Measurements from ENCODE around the gene EFNA3.

The EFNA3 gene

DNA sequence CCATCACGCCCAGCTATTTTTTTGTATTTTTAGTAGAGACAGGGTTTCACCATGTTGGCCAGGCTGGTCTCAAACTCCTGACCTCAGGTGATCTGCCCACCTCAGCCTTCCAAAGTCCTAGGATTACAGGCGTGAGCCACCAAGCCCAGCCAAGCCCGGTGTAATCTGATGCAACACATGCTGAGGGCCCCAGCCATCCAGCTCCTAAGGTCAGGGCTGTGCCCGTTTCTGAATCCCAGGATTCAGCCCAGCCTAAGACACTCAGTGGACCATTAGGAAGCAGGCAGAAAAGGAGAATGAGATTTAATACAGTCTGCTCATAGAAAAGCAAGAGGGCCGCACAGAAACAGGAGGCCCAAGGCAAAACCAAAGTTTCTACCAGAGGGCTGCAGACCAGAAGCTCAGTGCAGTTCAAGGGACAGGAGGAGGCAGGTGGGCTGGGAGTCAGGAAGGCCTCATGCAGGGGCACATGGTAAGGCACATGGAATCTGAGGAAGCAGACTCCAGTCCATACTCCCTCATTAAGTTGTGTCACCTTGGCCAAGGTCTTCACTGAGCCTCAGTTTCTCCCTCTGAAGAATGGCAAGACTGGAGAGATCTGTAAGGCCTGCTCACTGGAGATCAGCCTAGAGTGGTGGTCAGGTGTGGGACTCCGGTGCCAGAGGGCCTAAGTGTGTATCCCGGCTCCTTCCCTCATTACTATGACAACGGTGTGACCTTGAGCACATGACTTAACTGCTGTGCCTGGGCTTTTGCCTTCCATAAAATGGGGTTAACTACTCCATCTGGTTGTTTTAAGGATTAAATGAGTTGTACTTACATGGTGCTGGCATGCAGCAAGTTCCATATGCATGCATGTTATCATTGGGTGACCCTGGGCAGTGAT lies 29.9 kb upstream of the EFNA3 start:
- FAIRE-seq: no peak
- DNase-seq (ENCODE audit: insufficient read length, low spot score): no peak

GRCh38 chr1:155049651-155050559 lies 28.7 kb upstream of the EFNA3 start:
- DNase-seq (ENCODE audit: insufficient read length, low spot score): no peak
- FAIRE-seq: no peak

DNA sequence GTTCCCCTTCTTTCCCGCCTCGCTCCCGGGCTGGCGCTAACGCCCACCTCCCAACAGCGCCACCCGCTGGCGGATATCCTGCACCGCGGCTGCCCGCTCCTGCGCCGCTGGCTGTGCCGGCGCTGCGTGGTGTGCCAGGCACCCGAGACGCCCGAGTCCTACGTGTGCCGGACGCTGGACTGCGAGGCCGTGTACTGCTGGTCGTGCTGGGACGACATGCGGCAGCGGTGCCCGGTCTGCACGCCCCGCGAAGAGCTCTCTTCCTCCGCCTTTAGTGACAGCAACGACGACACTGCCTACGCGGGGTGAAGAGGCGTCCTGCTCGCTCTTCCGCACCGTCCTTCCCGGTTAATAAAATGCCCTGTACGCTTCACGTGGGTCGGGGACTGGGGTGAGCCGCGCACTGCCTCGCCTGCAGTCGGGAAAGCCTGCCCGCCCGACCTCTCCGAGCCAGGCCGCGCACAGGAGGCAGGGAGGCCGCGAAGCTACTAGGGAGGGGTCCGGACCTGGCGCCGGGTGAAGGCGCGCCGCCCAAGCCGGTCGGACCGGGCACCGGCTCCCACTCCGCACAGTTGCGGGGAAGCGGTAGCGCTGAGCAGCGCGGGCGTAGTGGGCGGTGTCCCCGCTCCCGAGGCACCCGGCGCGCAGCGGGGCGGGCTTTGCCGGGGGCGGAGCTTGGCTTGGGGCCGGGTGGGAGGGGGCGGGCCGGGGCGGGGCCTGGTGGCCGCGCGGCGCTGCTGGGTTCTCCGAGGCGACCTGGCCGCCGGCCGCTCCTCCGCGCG lies 27.9 kb upstream of the EFNA3 start, which contains the start of gene ADAM15:
TSS of gene ADAM15 (plus strand) at position 757 of the 782 bp plus-strand sequence. CDS start 71 bp downstream, outside the sequence.
- FAIRE-seq (peak; percentile 39), DNase-seq (ENCODE audit: insufficient read length, low spot score) (peak; percentile 98)

GRCh38 chr1:155051342-155051776 lies 27.3 kb upstream of the EFNA3 start:
- no peak for DNase-seq (ENCODE audit: insufficient read length, low spot score)
- no peak for FAIRE-seq

- DNase-seq (ENCODE audit: insufficient read length, low spot score) (peak; percentile 44), FAIRE-seq (no peak)
These were observed 26.7 kb upstream of the EFNA3 start for GRCh38 chr1:155051777-155052398.

- FAIRE-seq: no peak
- DNase-seq (ENCODE audit: insufficient read length, low spot score): peak; percentile 48
These were observed 25.9 kb upstream of the EFNA3 start for GRCh38 chr1:155052439-155053395.

- no peak for FAIRE-seq
These were observed 25.0 kb upstream of the EFNA3 start for GRCh38 chr1:155053531-155054105.

DNA sequence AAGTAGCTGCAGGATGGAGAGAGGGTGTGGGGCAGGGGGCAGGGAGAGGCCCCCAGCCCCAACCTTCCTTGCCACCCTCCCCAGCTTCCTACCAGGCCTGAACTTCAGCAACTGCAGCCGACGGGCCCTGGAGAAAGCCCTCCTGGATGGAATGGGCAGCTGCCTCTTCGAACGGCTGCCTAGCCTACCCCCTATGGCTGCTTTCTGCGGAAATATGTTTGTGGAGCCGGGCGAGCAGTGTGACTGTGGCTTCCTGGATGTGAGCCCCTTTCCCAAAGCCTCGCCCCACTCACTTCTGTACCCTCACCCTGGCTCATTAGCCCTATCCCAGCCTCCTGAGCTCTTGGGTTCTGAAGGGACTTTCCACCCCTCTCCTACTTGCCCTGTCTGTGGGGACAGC lies 21.5 kb upstream of the EFNA3 start:
- FAIRE-seq: no peak
- no peak for DNase-seq (ENCODE audit: insufficient read length, low spot score)

More at GRCh38 chr1:155053531-155054105, 25.0 kb upstream of the EFNA3 start:
- no peak for DNase-seq (ENCODE audit: insufficient read length, low spot score)

GRCh38 chr1:155057788-155058211 lies 20.8 kb upstream of the EFNA3 start:
- no peak for DNase-seq (ENCODE audit: insufficient read length, low spot score)
- FAIRE-seq: no peak

DNA sequence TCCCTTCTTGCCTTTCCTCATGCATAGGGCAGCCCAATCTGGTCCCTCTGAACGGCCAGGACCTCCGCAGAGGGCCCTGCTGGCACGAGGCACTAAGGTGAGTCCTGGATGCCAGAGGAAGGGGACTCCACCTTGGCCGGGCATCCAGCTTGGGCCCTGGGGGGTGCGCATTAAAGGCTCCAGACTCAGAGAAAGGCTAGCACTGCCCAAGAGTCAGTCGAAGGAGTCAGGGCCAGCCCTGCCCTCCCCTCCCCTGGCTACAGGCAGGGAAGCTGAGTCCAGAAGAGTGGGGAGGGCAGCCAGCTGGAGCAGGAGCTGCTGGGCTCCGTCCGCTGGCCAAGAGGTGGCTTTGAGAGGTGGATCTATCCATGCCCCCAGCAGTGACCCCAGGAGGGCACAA lies 17.9 kb upstream of the EFNA3 start:
- DNase-seq (ENCODE audit: insufficient read length, low spot score) (no peak), FAIRE-seq (no peak)

DNA sequence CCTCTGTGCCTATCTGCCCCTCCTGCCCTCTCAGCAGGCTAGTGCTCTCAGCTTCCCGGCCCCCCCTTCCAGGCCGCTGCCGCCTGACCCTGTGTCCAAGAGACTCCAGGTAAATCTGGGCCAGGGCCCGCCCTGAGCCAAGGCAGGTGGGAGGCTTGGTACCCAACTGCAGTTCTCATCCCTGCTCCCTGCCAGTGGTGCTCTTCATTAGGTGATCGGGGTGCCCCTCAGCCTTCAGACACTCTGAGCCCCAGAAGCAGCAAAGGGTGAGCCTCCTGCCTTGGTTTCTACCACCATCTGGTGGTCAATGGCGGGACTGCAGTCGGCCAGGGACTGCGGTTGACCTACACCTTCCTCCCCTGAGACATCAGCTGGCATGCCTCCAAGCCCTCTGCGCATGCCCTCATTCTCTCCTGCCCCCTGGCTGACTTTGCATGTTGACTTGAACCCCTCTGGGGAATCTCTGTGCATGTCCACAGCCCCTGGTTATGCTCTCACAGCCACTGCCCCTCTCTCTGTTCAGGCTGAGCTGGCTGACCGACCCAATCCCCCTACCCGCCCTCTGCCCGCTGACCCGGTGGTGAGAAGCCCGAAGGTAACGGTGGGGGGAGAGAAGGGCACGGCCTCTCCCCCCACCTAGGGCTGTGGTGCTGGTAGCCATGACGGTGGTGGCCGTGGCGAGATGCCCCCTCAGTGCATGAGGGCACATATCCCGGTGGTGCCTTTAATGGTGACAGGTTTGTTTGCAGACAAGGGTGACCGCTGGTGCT lies 17.1 kb upstream of the EFNA3 start:
- peak; percentile 99 for FAIRE-seq
- peak; percentile 94 for DNase-seq (ENCODE audit: insufficient read length, low spot score)

GRCh38 chr1:155062151-155062686 lies 16.4 kb upstream of the EFNA3 start:
- DNase-seq (ENCODE audit: insufficient read length, low spot score) (no peak), FAIRE-seq (no peak)

GRCh38 chr1:155062702-155063411 lies 15.8 kb upstream of the EFNA3 start:
- FAIRE-seq: no peak

DNA sequence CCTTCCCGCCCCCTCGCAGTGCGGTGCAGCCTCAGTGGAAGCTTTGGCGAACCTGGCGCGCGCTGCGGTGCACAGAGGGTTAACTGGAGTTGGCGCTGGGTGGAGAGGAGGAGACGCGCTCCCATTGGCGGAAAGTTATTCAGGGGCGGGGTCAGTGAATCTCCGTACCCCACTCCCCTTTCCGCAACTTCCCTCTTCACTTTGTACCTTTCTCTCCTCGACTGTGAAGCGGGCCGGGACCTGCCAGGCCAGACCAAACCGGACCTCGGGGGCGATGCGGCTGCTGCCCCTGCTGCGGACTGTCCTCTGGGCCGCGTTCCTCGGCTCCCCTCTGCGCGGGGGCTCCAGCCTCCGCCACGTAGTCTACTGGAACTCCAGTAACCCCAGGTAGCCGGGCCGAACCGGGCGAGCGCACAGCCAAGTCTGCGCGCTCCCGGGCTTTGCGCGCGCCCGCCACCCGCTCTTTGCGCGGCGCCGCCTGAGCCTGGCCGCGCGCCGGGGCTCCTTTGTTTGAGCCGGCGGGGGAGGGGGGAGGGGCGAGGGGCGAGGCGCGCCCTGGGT lies 15.0 kb upstream of the EFNA3 start, which contains the start of gene EFNA4:
TSS of gene EFNA4 (plus strand) at position 191 of the 561 bp plus-strand sequence. CDS start at position 275, 84 bp downstream.
- FAIRE-seq (peak; percentile 96), DNase-seq (ENCODE audit: insufficient read length, low spot score) (peak; percentile 92)

More at GRCh38 chr1:155062702-155063411, 15.8 kb upstream of the EFNA3 start:
- peak; percentile 72 for DNase-seq (ENCODE audit: insufficient read length, low spot score)

DNA sequence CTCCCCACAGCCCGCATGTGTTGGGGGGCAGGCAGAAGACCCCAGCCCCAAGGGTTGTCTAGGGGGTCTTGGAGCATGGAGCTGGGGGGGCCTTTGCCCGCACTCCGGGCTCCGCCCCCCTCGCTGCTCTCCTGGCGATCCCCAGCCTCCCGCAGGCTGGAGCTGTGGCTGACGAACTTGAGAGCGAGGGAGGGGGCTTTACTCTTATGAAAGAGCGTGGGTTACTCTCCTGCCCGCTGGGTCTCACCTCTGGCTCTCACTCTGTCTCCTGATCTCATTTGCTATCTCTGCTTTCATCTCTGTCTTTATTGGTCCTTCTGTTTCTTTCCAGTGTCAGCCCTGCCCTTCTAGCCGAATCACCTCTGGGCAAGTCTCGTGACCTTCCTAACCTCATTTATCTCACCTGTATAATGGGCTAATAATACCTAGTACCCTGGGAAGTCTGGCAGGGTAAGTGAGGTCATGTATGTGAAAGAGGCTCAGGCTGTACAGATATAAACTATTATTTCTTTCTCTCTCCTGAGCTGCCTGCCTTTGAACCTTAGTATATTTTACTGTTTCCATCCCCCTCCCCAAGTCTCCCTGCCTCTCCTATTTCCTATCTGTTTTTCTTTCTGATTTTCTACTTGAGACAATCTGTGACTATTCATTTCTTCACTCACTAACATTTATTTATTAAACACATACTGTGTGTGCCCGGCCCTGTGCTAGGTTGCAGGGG lies 14.4 kb upstream of the EFNA3 start:
- peak; percentile 87 for FAIRE-seq
- DNase-seq (ENCODE audit: insufficient read length, low spot score): no peak
